Renal cortex interstitium (tissue), 11 donors: Measurements from ENCODE around the gene LMF1. TPM values are rescaled to one million over a fixed set of nuclear protein-coding genes. Genes with fewer than 3 reads are reported as not detected.

Experiments used
- DNase-seq, 11 donors: peaks; one replicate each; pipeline ENCODE4 v3.0.0-alpha.2; 2013; ENCODE audit warnings: low read depth in 9 of 11, low spot score in 4 of 11; ENCODE audit errors: extremely low read depth in 1 of 11
- polyA plus RNA-seq, 3 donors: library from polyadenylated mRNA; unstranded; fragments of 120-200 nt; gene quantifications; one replicate each; pipeline ENCODE4 v1.2.1, GENCODE V29; 2013; ENCODE audit not compliant: insufficient read length in 3 of 3

Gene LMF1
- polyA plus RNA-seq, 3 donors: 14.3 to 23.0 (median 18.4) TPM

GRCh38 chr16:924063-924462 lies 46.7 kb downstream of the LMF1 start:
- no peak for DNase-seq

- no peak for DNase-seq
Observed at GRCh38 chr16:923184-923583, 47.6 kb downstream of the LMF1 start.

DNA sequence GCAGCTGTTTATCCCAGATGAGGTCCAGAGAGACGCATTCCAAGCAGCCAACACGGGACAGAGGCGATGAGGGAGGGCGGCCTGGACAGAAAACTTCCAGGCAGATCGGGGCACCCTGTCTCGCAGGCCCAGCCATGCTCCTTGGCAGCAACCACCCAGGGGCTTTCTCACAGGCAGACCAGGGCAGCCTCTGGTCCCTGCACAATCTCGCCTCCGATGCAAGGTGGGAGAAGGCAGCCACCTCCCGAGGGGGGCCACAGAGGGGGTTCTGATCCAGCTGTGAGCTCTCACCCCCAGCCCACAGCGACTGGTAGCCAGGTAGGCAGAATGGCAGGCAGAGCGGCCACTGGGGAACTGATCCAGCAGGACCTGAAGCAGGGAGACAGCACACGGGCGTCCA lies 48.7 kb downstream of the LMF1 start:
- no peak for DNase-seq

GRCh38 chr16:921321-921905 lies 49.4 kb downstream of the LMF1 start:
- DNase-seq: no peak

DNA sequence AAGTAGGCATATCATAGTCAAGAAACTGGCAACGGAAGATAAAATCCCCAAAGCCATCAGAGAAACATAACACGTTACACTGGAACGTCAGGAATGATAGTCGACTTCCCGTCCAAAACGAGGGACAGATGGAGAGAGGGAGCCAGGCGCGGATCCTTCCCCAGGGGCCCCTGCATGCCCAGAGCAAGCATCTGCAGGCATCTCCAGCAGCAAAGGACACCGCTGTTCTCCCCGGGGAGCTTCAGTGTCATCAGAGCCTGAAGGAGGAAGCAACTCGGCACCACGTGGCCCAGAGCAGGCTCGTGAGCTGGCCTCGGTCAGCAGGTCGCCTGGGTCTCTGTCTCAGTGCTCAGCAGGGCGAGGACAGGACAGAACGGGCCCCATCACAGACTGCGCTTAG lies 50.1 kb downstream of the LMF1 start:
- peak in 1 of 11 donors; percentile 29 for DNase-seq

- DNase-seq: no peak
Observed at GRCh38 chr16:920051-920681, 50.6 kb downstream of the LMF1 start.

- no peak for DNase-seq
Observed at GRCh38 chr16:919658-920050, 51.1 kb downstream of the LMF1 start.

DNA sequence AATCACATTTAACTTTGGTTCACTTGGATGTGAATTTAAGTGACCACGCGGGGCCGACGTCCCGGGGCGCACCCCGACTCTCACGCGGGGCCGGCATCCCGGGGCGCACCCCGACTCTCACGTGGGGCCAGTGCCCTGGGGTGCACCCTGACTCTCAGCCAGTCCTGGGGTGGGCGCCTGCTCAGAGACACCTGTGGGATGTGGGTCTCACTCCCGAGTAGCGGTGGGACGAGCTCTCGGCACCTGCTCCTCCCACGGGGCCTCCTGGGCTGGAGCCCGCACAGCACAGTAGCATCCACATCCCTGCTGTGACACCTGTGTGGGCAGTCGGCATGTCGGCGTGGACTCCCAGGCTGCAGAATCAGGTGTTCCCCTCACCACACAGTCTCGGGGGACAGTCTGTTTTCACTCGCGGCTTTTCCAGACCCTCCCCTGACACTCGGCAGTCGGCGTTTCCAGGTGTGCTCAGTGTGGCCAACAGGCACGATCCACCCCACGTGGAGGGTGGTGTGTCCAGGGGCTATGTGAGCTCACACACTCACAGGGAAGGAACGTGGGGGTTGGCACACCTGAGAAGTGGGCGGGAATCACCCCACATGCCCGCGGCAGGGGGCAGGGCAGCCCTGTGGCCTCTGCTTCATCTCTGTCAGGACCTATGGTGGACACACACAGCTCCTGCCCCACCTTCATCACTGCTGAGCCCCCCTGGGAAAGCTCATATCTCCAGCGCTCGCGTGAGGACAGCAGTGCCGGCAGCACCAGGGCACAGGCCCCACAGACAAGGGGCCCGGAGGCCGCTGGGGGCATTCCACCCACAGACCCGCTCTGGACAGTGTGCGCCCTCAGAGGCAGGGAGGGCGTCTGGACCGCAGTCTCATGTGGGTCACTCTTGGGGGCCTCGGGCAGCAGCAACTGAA lies 51.8 kb downstream of the LMF1 start:
- no peak for DNase-seq

DNA sequence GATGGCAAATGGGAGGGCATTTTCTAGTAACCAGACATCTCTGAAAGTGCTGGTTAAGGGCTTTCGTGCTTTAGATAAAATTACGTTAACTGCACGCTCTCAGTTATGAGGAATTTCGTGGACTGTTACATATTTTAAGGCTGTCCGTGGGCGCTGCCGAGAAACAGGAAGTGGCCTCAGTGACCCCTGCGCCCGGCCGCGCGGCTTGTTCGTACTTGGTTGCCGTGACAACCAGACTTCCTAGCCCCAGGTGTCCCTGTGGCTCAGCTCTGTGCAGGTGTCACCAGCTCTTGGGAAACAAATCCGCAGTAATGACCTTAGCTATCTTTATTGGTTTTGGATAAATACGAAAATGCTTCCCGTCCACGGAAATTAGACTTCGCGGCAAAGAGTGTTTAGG lies 52.7 kb downstream of the LMF1 start:
- DNase-seq: peak in 3 of 11 donors; percentile 34 to 46 (median 36)

- DNase-seq: no peak
Observed at GRCh38 chr16:917591-918061, 53.2 kb downstream of the LMF1 start.

DNA sequence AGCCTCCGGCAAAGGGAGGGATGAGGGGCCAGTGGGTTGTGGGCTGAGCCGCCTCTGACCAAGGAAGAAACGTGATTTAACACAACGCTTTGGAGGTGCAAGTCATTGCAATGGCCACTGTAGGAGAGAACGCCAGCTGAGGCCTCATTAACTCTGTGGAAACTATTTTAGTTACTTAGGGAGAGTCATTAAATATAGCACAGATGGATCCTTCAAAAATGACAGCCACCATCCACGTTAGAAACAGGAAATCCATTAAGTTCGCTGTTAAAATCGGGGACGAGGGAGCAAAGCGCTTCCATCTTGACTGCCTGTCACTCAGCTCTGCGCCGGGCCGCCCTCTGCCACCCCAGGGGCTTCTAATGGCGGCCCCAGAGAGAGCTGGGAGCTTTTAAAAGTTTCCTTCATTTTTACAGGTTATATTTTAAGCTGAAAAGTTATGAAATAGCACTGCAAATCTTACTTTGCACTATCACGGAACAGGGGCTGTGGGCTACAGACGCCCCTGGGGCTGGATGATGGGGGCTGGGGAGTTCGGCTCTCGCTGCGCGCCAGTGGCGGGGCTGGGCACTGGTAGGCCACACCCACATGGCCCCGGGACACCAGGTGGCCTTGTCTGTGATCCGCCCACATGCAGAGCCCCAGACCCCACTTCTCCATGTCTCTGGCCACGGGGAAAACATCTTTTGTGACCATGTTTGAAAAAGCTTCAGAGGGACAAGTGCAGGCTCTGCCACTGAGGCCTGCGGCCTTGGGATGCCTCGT lies 54.6 kb downstream of the LMF1 start:
- peak in 1 of 11 donors; percentile 29 for DNase-seq

- no peak for DNase-seq
Observed at GRCh38 chr16:915546-915945, 55.2 kb downstream of the LMF1 start.

DNA sequence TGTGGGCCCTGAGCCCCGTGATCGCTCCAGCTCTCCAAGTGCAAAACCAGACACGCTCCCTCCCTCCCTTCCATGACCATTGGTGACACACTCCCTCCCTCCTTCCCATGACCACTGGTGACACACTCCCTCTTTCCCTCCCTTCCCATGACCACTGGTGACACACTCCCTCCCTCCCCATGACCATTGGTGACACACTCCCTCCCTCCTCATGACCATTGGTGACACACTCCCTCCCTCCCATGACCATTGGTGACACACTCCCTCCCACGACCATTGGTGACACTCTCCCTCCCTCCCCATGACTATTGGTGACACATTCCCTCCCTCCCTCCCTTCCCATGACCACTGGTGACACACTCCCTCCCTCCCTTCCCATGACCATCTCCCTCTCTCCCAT lies 56.3 kb downstream of the LMF1 start:
- DNase-seq: no peak

DNA sequence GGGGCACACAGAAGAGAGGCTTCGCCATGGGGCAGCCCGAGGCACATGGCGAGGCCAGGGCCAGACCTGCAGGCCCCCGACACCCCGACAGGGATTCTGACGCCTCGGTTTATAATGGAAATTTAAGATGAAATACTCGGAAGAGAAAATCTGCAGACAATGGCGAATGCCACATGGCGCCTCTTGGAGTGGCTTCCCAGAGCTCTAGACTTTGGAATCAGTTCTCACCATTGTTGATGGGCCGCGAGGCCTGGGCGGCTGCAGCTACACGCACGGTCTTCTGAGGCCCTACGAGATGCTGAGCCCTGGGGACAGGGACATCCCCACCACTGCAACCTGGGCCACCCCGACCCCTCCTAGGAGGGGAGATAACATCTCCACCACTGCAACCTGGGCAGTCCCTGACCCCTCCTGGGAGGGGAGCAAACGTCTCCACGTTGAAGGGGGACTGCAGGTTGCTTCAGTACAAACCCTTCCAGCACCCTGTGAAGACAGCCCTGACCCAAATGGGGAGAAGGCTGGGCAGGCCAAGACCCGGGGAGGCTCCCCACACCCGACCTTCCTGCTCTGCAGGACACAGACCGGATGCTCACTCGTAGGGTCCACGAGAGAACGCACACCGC lies 56.9 kb downstream of the LMF1 start:
- no peak for DNase-seq

DNA sequence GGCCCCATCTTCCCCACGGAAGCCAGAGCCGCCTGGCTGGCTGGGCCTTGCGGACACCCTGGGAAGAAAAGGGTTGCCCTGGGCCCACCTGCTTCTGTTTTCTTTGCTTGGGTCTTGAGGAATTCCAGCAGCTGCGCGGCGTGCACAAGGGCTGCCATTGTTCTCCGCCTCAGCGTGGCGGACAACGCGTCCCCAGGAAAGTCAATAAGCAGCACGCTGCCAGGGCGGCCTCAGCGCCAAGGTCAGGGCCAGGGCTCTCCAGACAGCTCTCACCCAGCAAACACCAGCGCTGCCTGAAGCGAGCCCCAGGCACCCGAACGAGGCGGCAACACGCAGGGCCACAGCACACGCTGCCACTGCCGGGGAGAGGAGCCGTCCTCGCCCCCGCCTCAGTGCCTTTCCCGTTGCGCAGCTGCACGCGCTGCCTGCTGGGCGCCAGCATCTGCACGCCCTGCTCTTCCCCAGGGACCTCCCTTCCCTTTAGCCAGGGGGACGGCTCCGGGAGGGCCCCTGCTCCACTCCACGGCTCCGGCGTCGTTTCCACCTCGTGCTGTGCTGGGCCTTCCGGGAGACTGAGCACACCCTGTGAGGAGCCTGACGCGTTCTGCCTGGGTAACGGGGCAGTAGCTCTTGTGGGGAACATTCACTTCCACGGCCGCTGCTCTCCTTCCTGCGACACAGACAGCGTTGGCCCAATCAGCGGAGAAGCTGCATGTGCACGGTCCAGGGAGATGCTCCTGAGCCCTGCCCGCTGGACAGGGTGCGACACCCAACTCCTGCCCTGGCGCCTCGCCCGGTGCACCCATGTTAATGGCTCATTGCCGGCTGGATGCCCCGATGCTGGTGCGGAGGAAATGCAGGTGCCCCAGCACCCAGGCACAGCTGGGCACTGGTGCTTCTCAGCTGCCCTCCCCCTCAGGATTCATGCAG lies 57.8 kb downstream of the LMF1 start:
- DNase-seq: no peak

GRCh38 chr16:912322-912683 lies 58.5 kb downstream of the LMF1 start:
- DNase-seq: no peak

DNA sequence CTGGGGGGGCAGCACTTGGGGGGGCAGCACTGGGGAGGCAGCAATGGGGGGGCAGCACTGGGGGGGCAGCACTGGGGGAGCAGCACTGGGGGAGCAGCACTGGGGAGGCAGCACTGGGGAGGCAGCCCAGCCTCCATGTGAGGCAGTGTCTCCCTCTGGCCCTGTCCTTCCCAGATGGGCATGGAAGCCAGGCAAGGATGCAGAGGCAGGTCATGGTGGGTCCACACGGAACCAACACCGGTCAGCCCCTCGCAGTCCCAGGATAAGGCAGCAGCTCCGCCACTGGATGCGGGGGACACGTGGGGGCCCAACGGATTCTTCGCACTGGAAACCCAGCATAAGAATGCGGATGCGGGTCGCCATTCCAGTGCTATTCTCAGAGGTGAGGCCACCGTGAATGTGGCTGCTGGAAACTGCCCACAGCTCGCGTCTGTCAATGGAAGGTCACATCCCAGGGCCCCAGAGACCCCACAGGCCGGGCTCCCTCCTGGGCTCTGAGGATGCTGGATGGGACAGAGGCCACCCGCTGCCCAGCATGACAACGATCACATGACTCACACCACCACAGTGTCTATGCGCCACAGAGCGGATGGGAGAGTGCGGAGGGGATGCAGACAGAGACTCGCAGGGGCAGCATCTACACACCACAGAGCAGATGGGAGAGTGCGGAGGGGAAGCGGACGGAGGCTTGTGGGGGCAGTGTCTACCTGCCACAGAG lies 59.0 kb downstream of the LMF1 start:
- no peak for DNase-seq
